PC-3 (cell line): ENCODE results near the gene ZNF185.

Experiments
- CTCF ChIP-seq: fragments of 300-600 bp; sonication (generic); conservative IDR thresholded peaks from 2 replicates; pipeline ENCODE4 v1.5.1; 2017; ENCODE audit warnings: antibody characterized with exemption, low read depth, mild to moderate bottlenecking, low read length
- EZH2 ChIP-seq: fragments of 300-600 bp; sonication (generic); IDR thresholded peaks from one replicate; pipeline ENCODE4 v1.6.1; 2017; ENCODE audit warnings: antibody characterized with exemption, mild to moderate bottlenecking, low read length; ENCODE audit not compliant: unreplicated experiment
- EZH2phosphoT487 ChIP-seq: fragments of 300-600 bp; sonication (generic); IDR thresholded peaks from 2 replicates; pipeline ENCODE4 v1.6.1; 2018; ENCODE audit warnings: mild to moderate bottlenecking, antibody characterized with exemption, low read length, borderline replicate concordance

- TF ChIP-seq CTCF (no peak), EZH2 (no peak), EZH2phosphoT487 (no peak)
These were observed 31.0 kb downstream of the ZNF185 start for GRCh38 chrX:152928761-152929400.
